Measurements from ENCODE around the gene GULP1. TPM values are rescaled to one million over a fixed set of nuclear protein-coding genes. Genes with fewer than 3 reads are reported as not detected.

Gene GULP1
- total and polyA plus RNA-seq, 10 of the 15 experiments (the other 5 are each of a cell fraction or from before 2014, with no cell fraction given) = 0.02 to 1.3 (median 0.15) TPM; not detected in 5

- TF ChIP-seq E4F1 (IDR thresholded peaks at IDR 0.05; ENCODE audit: borderline replicate concordance, partially characterized antibody) (no peak), NRF1 (conservative IDR thresholded peaks at IDR 0.05; ENCODE audit: low read depth, low read length) (no peak), NR2F1 (conservative IDR thresholded peaks at IDR 0.05) (no peak)
Observed at GRCh38 chr2:188441288-188441947, 149.7 kb downstream of the GULP1 start (continued).

GRCh38 chr2:188443207-188443606, 151.5 kb downstream of the GULP1 start:
- Histone ChIP-seq H3K4me2 (ENCODE audit: control insufficient read depth, insufficient read depth) (no peak overlapping the region), H3K9ac (ENCODE audit: control insufficient read depth, insufficient read depth, low read length) (no peak overlapping the region), H3K4me1 (ENCODE audit: control insufficient read depth, insufficient read depth, low read length) (no peaks in the 10 kb centered on the region), H3K27ac (ENCODE audit: control insufficient read depth, insufficient read depth) (no peak overlapping the region), H2AFZ (ENCODE audit: control insufficient read depth, low read depth, low read length) (no peak overlapping the region), H3K9me3 (replicated peaks; ENCODE audit: control insufficient read depth, insufficient read depth, low read length) (no peaks in the 10 kb centered on the region), H3K36me3 (ENCODE audit: control insufficient read depth in 2 of 2, insufficient read depth in 2 of 2, low read length in 1 of 2) (no peaks in the 10 kb centered on the region), H4K20me1 (ENCODE audit: control insufficient read depth, insufficient read depth) (no peaks in the 10 kb centered on the region), H3K27me3 (replicated peaks in 1 of 2; ENCODE audit: control insufficient read depth in 2 of 2, insufficient read depth in 2 of 2, low read length in 1 of 2) (no peaks in the 10 kb centered on the region), H3K4me3 (no peak overlapping the region), H3K79me2 (ENCODE audit: control insufficient read depth, insufficient read depth, low read length) (no peaks in the 10 kb centered on the region)
- ChIA-PET CTCF (no interaction called here), POLR2A (no interaction called here), SMC1A (ENCODE audit: uncharacterized antibody, unreplicated experiment) (no interaction called here), RAD21 (ENCODE audit: unreplicated experiment) (no interaction called here)
- BruUV-seq (replicated peaks) = no TSS peak
- no peak for TF ChIP-seq RBBP5 (conservative IDR thresholded peaks at IDR 0.05)
- TF ChIP-seq, protein P1, sequence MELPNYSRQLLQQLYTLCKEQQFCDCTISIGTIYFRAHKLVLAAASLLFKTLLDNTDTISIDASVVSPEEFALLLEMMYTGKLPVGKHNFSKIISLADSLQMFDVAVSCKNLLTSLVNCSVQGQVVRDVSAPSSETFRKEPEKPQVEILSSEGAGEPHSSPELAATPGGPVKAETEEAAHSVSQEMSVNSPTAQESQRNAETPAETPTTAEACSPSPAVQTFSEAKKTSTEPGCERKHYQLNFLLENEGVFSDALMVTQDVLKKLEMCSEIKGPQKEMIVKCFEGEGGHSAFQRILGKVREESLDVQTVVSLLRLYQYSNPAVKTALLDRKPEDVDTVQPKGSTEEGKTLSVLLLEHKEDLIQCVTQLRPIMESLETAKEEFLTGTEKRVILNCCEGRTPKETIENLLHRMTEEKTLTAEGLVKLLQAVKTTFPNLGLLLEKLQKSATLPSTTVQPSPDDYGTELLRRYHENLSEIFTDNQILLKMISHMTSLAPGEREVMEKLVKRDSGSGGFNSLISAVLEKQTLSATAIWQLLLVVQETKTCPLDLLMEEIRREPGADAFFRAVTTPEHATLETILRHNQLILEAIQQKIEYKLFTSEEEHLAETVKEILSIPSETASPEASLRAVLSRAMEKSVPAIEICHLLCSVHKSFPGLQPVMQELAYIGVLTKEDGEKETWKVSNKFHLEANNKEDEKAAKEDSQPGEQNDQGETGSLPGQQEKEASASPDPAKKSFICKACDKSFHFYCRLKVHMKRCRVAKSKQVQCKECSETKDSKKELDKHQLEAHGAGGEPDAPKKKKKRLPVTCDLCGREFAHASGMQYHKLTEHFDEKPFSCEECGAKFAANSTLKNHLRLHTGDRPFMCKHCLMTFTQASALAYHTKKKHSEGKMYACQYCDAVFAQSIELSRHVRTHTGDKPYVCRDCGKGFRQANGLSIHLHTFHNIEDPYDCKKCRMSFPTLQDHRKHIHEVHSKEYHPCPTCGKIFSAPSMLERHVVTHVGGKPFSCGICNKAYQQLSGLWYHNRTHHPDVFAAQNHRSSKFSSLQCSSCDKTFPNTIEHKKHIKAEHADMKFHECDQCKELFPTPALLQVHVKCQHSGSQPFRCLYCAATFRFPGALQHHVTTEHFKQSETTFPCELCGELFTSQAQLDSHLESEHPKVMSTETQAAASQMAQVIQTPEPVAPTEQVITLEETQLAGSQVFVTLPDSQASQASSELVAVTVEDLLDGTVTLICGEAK (IDR thresholded peaks at IDR 0.05; ENCODE audit: borderline replicate concordance) = no peak
- TF ChIP-seq, protein P2, sequence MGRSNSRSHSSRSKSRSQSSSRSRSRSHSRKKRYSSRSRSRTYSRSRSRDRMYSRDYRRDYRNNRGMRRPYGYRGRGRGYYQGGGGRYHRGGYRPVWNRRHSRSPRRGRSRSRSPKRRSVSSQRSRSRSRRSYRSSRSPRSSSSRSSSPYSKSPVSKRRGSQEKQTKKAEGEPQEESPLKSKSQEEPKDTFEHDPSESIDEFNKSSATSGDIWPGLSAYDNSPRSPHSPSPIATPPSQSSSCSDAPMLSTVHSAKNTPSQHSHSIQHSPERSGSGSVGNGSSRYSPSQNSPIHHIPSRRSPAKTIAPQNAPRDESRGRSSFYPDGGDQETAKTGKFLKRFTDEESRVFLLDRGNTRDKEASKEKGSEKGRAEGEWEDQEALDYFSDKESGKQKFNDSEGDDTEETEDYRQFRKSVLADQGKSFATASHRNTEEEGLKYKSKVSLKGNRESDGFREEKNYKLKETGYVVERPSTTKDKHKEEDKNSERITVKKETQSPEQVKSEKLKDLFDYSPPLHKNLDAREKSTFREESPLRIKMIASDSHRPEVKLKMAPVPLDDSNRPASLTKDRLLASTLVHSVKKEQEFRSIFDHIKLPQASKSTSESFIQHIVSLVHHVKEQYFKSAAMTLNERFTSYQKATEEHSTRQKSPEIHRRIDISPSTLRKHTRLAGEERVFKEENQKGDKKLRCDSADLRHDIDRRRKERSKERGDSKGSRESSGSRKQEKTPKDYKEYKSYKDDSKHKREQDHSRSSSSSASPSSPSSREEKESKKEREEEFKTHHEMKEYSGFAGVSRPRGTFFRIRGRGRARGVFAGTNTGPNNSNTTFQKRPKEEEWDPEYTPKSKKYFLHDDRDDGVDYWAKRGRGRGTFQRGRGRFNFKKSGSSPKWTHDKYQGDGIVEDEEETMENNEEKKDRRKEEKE (IDR thresholded peaks at IDR 0.05) = no peak
- TF ChIP-seq IKZF1 (conservative IDR thresholded peaks at IDR 0.05) = no peak
- TF ChIP-seq PAX8 (IDR thresholded peaks at IDR 0.05) = no peak
- TF ChIP-seq SUZ12 (IDR thresholded peaks at IDR 0.05; ENCODE audit: unreplicated experiment) = no peak
- TF ChIP-seq WRNIP1 (IDR thresholded peaks at IDR 0.05; ENCODE audit: borderline replicate concordance, low read depth, low read length) = no peak
- TF ChIP-seq TCF7 (IDR thresholded peaks at IDR 0.05; ENCODE audit: borderline replicate concordance) = no peak
- TF ChIP-seq TAF1 (IDR thresholded peaks at IDR 0.05; ENCODE audit: borderline replicate concordance, low read depth, low read length) = no peak
- WGBS (ENCODE audit: insufficient coverage, insufficient replicate concordance, low lambda C conversion rate, missing lambda C conversion rate) = 0% methylated on average over 3 of the region's 3 CpGs
- ATAC-seq (no peak), FAIRE-seq (no peak), DNase-seq (ENCODE audit: low read depth, low spot score) (no peak)
- intact Hi-C loops (cut with micrococcal nuclease; ENCODE audit: unreplicated experiment) (no loop called here), in situ Hi-C loops (cut with MboI) (no loop called here)
